HG02973 (cell line): Measurements from ENCODE around the gene AIFM3.

Experiments
- ATAC-seq: cut with Tn5 transposase; IDR thresholded peaks from one replicate; pipeline ENCODE4 v1.9.1; 2021; ENCODE audit warnings: moderate library complexity; ENCODE audit not compliant: unreplicated experiment

AIFM3 gene

GRCh38 chr22:20989323-20990138, 22.5 kb downstream of the AIFM3 start:
- no peak for ATAC-seq

- ATAC-seq: no peak
Measured at GRCh38 chr22:20990184-20991180, 23.4 kb downstream of the AIFM3 start.

- no peak for ATAC-seq
Measured at GRCh38 chr22:20991252-20992055, 24.4 kb downstream of the AIFM3 start.

- ATAC-seq: no peak
Measured at GRCh38 chr22:20992056-20992442, 25.0 kb downstream of the AIFM3 start.

- ATAC-seq: no peak
Measured at GRCh38 chr22:20992456-20993303, 25.6 kb downstream of the AIFM3 start.

GRCh38 chr22:20993304-20994127, 26.5 kb downstream of the AIFM3 start:
- no peak for ATAC-seq

DNA sequence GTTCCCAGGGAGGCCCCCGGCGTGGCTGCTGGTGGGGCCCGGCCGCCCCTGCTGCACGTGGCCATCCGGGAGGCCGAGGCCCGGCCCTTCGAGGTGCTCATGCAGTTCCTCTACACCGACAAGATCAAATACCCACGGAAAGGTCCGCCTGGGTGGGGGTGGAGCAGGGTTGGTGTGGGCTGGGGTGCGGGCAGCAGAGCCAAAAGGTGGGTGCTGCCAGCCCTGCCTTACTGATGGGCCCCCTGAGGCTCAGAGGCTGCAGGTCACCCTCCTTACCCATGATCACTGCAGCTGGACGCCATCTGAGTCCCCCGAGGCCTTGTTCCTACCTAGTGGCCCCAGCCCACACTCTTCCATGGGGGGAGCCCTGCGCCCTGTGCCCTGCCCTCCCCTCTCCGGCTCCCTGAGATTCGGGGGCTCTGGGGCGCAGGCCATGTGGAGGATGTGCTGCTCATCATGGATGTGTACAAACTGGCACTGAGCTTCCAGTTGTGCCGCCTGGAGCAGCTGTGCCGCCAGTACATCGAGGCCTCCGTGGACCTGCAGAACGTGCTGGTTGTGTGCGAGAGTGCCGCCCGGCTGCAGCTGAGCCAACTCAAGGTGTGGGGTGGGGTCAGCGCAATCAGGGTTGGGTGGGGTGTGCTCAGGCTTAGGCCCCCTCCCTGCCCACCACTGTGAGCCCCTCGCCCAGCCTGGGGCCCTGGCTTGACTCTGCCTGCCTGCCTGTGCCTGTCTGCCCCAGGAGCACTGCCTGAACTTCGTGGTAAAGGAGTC, 27.3 kb downstream of the AIFM3 start:
- no peak for ATAC-seq

DNA sequence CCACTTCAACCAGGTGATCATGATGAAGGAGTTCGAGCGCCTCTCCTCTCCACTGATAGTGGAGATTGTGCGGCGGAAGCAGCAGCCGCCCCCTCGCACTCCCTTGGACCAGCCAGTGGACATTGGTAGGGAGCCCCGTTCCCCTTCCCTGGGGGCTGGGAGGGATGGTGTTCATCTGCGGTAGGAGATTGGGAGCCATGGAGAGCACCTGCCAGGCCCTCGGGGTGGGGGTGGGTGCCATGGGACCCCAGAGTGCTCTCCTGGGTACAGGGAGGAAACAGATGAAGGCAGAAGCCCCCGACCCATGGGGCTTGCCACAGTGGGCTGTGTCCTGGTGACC, 27.8 kb downstream of the AIFM3 start:
- ATAC-seq: no peak

DNA sequence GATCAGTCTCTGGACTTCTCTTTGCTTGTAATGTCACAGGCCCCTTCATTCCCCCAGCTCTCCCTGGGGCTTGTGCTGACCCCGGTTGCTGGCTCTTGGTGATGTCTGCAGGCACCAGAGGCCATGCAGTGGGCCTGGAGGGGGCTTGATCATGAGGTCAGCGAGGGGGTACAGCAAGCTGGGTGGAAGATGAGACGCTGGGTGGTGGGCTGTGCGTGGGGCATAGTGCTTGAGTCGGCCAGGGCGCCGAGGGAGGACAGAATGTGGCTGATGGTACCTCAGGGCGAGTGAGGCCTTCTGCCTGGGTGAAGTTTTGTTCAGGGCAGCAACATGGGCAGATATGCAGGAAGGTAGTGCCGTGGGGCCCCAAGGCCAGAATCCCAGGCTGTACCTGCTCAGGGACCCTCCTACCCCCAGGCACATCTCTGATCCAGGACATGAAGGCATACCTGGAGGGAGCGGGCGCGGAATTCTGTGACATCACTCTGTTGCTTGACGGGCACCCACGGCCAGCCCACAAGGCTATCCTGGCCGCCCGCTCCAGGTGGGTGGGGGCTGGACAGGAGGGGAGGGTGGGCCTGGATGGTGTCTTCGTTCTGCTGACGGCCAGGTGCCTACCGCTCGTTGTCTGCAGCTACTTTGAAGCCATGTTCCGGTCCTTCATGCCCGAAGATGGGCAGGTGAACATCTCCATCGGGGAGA, 28.4 kb downstream of the AIFM3 start:
- ATAC-seq: no peak

GRCh38 chr22:20996031-20996410, 29.0 kb downstream of the AIFM3 start:
- ATAC-seq: no peak

- ATAC-seq: no peak
Measured at GRCh38 chr22:20996598-20997535, 29.8 kb downstream of the AIFM3 start.

DNA sequence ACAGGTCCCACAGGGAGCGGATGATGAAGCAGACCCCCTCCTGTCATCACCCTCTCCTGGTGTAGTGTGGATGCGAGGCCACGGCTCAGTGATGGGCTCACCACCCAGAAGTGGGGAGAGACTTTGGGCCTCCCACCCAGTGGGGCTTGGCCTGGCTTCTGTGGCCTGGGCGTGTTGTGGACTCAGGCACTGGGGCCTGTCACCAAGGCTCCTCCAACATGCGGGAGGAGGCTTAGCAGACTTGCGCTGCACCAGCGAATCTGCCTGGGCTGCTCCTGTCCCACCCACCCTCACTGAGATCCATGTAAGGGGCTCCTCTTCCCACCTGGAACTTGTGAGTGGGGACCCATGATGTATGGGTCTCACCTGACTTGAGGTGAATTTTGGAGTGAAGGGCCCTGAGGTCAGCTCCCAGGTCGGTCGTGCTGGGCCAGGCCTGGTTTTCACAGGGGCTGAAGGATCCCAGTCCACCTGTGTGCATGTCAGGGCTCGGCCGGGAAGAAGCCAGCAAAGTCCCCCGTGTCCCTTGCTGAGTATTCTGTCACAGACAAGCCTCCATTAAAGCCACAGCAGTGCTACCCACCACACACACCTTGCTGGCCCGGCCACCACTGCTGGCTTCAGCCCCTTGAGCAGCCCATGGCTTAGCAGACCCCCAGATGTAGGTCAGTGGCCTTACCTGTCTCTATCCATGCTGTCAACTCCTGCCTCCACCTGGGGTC, 30.6 kb downstream of the AIFM3 start:
- ATAC-seq: no peak

DNA sequence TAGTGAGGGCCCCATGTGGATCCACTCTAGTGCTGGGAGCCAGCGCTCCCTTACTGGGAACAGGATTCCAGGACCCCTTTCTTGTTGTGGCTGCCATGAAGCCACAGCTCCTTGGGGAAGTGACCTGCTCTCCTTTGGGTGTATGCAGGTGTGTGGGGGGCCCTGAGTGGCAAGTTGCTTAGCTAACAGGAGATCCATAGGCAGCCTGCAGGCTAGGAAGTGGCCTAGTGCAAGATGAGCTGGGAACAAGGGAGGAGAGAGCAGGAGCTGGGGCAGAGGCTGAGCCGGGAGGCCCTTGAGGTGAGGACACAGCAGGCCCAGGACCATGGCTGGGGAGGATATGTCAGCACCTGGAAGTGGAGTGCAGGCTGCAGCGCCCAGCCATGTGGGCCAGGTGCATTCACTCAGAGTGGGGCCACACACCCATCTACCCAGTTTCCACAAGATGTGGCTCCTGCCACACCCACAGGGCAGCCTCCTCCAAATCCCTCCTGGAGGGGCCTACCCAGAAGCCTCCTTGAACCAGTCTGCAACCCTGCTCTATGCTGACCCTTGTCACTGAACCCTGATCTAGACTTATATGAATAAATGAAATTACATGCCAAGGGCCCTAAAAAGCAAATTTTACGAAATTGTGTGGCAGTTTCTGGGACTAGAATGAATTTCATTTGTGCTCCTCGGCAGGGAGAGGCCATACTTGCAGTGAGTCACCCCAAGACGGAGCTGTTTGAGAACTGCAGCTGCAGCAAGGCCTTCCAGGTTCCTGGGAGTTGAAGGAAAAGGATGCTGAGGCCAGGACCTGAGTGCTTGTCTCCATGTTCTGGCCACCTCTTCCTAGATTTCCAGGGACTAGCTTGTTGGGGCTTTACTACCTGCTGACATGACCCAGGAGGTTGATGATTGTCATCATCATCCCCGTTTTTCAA, 31.6 kb downstream of the AIFM3 start:
- ATAC-seq: no peak

DNA sequence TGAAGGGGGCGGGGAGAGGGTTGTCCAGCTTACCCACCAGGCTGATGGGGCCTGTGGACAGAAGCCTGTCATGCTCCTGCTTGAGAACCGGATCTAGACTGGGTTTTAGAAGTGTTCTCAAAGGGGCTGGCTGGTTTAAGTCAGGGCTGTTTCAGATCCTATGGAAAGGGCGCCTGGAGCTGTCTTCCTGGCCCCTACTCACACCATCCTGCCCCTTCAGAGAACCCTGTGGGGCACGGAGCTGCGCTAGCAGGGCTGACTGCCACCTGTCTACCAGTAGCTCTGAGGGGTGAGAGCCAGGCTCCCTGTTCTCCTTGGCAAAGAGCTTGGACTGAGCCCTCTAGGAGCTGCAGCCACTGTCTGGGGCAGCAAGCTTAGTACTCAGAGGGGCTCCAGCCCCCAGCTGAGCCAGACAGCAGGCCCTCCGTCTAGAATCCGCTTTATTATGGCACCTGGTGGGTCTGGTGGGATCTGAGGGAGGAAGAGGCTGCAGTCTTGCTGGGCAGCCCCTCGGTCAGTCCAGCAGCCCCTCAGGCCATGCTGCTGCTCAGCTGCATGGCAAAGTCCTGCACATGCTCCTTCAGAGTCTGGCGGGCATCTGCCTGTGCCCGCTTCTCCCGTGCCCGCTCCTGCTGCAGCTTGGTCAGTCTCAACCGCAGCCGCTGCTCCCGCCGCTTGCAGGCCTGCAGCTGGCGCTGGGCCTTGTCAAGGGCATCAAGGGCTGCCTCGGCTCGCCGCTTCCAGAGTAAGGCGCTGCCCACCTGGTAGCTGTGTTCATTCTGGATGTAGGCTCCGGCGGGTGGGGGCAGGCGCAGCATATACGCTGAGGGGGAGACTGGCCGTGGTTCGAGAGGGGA, 32.5 kb downstream of the AIFM3 start:
- ATAC-seq: no peak
